UCSD-AML1 (cell line): ENCODE results near the gene HS6ST3.

Experiments
- DNase-seq: peaks from one replicate; lab custom pipeline; 2025; ENCODE audit not compliant: unreplicated experiment; lab: John Stamatoyannopoulos, UW

Gene HS6ST3

GRCh38 chr13:96646515-96647211 is 556.8 kb downstream of the HS6ST3 start:
- no peak for DNase-seq

GRCh38 chr13:96650301-96650886 is 560.5 kb downstream of the HS6ST3 start:
- no peak for DNase-seq

- no peak for DNase-seq
Measured at GRCh38 chr13:96651598-96651997, 561.7 kb downstream of the HS6ST3 start.

- no peak for DNase-seq
Measured at GRCh38 chr13:96652506-96652905, 562.6 kb downstream of the HS6ST3 start.

GRCh38 chr13:96661612-96662011 is 571.7 kb downstream of the HS6ST3 start:
- DNase-seq: no peak

- DNase-seq: no peak
Measured at GRCh38 chr13:96662036-96662435, 572.1 kb downstream of the HS6ST3 start.

GRCh38 chr13:96667294-96668018 is 577.5 kb downstream of the HS6ST3 start:
- DNase-seq: no peak

GRCh38 chr13:96671073-96671472 is 581.2 kb downstream of the HS6ST3 start:
- DNase-seq: no peak

- DNase-seq: no peak
Measured at GRCh38 chr13:96672016-96672415, 582.1 kb downstream of the HS6ST3 start.

GRCh38 chr13:96673825-96674224 is 583.9 kb downstream of the HS6ST3 start:
- DNase-seq: no peak

- no peak for DNase-seq
Measured at GRCh38 chr13:96677029-96677428, 587.1 kb downstream of the HS6ST3 start.

GRCh38 chr13:96678801-96679200 is 588.9 kb downstream of the HS6ST3 start:
- DNase-seq: no peak

GRCh38 chr13:96680898-96681297 is 591.0 kb downstream of the HS6ST3 start:
- no peak for DNase-seq

- no peak for DNase-seq
Measured at GRCh38 chr13:96681766-96682165, 591.9 kb downstream of the HS6ST3 start.

- no peak for DNase-seq
Measured at GRCh38 chr13:96684469-96684868, 594.6 kb downstream of the HS6ST3 start.

- DNase-seq: no peak
Measured at GRCh38 chr13:96684907-96685306, 595.0 kb downstream of the HS6ST3 start.

- DNase-seq: no peak
Measured at GRCh38 chr13:96686286-96686685, 596.4 kb downstream of the HS6ST3 start.

GRCh38 chr13:96687191-96687590 is 597.3 kb downstream of the HS6ST3 start:
- DNase-seq: no peak

- DNase-seq: no peak
Measured at GRCh38 chr13:96690998-96691397, 601.1 kb downstream of the HS6ST3 start.

GRCh38 chr13:96696389-96696900 is 606.5 kb downstream of the HS6ST3 start:
- no peak for DNase-seq

GRCh38 chr13:96700657-96701056 is 610.8 kb downstream of the HS6ST3 start:
- no peak for DNase-seq

- DNase-seq: no peak
Measured at GRCh38 chr13:96707146-96707545, 617.2 kb downstream of the HS6ST3 start.
